WTC11 (cell line): ENCODE results near the gene TMUB1. TPM values are rescaled to one million over a fixed set of nuclear protein-coding genes. Genes with fewer than 3 reads are reported as not detected.

ENCODE experiments used
- ATAC-seq: fragments of 200-7000 bp; cut with Tn5 transposase; 2 replicates; pipeline ENCODE4 v1.10.0; 2021; ENCODE audit warnings: mild to moderate bottlenecking, moderate library complexity
- CTCF ChIA-PET: fragments of 300-600 bp; sonication (Branson Sonifier 250); formaldehyde crosslinking; loops from one replicate; lab custom pipeline; 2021; ENCODE audit warnings: antibody characterized with exemption; lab: Charles Lee
- POLR2A ChIA-PET: fragments of 350-600 bp; sonication (Branson Sonifier 250); formaldehyde crosslinking; loops from one replicate; lab custom pipeline; 2021; ENCODE audit warnings: antibody characterized with exemption; lab: Charles Lee
- DNase-seq: peaks from one replicate; pipeline ENCODE4 v3.0.0; 2021; ENCODE audit warnings: low spot score
- H3K27ac Mint-ChIP-seq: 2 replicates; pipeline ENCODE4 v1.8.0; 2021; ENCODE audit warnings: mixed read lengths
- H3K27me3 Mint-ChIP-seq: 2 replicates; pipeline ENCODE4 v1.8.0; 2021; ENCODE audit warnings: low read depth, mild to moderate bottlenecking, moderate library complexity, mixed read lengths
- H3K36me3 Mint-ChIP-seq: 2 replicates; pipeline ENCODE4 v1.8.0; 2021; ENCODE audit warnings: mixed read lengths
- H3K4me1 Mint-ChIP-seq: 2 replicates; pipeline ENCODE4 v1.8.0; 2022; ENCODE audit warnings: mixed read lengths
- H3K4me3 Mint-ChIP-seq: 2 replicates; pipeline ENCODE4 v1.8.0; 2021; ENCODE audit warnings: mild to moderate bottlenecking, moderate library complexity, mixed read lengths
- H3K9me3 Mint-ChIP-seq: 2 replicates; pipeline ENCODE4 v1.8.0; 2021; ENCODE audit warnings: mixed read lengths
- E2F4 ChIP-seq: sonication (generic); formaldehyde crosslinking; IDR thresholded peaks from 2 replicates; pipeline ENCODE4 v1.8.1; 2022; ENCODE audit warnings: low read depth, mild to moderate bottlenecking, moderate library complexity, missing genetic modification reagents, borderline replicate concordance
- EMX1 ChIP-seq: fragments of 250-450 bp; sonication (Bioruptor Pico); IDR thresholded peaks from 2 replicates; pipeline ENCODE4 v1.8.0; 2021; ENCODE audit warnings: mild to moderate bottlenecking
- ESRRA ChIP-seq: sonication (generic); formaldehyde crosslinking; IDR thresholded peaks from 2 replicates; pipeline ENCODE4 v1.8.1; 2022; ENCODE audit warnings: mild to moderate bottlenecking, missing genetic modification reagents, borderline replicate concordance
- FOXP1 ChIP-seq: sonication (generic); formaldehyde crosslinking; IDR thresholded peaks from 2 replicates; pipeline ENCODE4 v1.8.0; 2022; ENCODE audit warnings: missing genetic modification reagents, mild to moderate bottlenecking, moderate library complexity, borderline replicate concordance
- HMGXB4 ChIP-seq: sonication (generic); formaldehyde crosslinking; IDR thresholded peaks from 2 replicates; pipeline ENCODE4 v1.8.1; 2023; ENCODE audit warnings: mild to moderate bottlenecking, moderate library complexity, missing genetic modification reagents
- KAT7 ChIP-seq: sonication (generic); formaldehyde crosslinking; IDR thresholded peaks from 2 replicates; pipeline ENCODE4 v1.8.1; 2023; ENCODE audit warnings: missing genetic modification reagents, mild to moderate bottlenecking, borderline replicate concordance
- MLX ChIP-seq: sonication (generic); formaldehyde crosslinking; IDR thresholded peaks from 2 replicates; pipeline ENCODE4 v1.8.1; 2023; ENCODE audit warnings: mild to moderate bottlenecking, missing genetic modification reagents, moderate library complexity
- OVOL2 ChIP-seq: fragments of 250-450 bp; sonication (Bioruptor Pico); IDR thresholded peaks from 2 replicates; pipeline ENCODE4 v1.9.0; 2021; ENCODE audit warnings: mild to moderate bottlenecking, borderline replicate concordance
- USF1 ChIP-seq: sonication (generic); formaldehyde crosslinking; IDR thresholded peaks from 2 replicates; pipeline ENCODE4 v1.8.0; 2022; ENCODE audit warnings: mild to moderate bottlenecking, missing genetic modification reagents
- USF2 ChIP-seq: sonication (generic); formaldehyde crosslinking; IDR thresholded peaks from 2 replicates; pipeline ENCODE4 v1.8.1; 2023; ENCODE audit warnings: mild to moderate bottlenecking, missing genetic modification reagents, moderate library complexity
- ZNF263 ChIP-seq: sonication (generic); formaldehyde crosslinking; IDR thresholded peaks from 2 replicates; pipeline ENCODE4 v1.8.1; 2022; ENCODE audit warnings: low read depth, mild to moderate bottlenecking, moderate library complexity, missing genetic modification reagents
- ZNF281 ChIP-seq: sonication (generic); formaldehyde crosslinking; IDR thresholded peaks from 2 replicates; pipeline ENCODE4 v1.8.0; 2023; ENCODE audit warnings: mild to moderate bottlenecking, missing genetic modification reagents
- ZNF512 ChIP-seq: sonication (generic); formaldehyde crosslinking; IDR thresholded peaks from 2 replicates; pipeline ENCODE4 v1.8.1; 2022; ENCODE audit warnings: missing genetic modification reagents, borderline replicate concordance
- total RNA-seq: library from RNA; stranded (reverse); gene quantifications from 3 replicates; pipeline ENCODE4 v1.2.3, GENCODE V29; 2021
- TF ChIP-seq, protein P1 (sequence below): sonication (generic); formaldehyde crosslinking; conservative IDR thresholded peaks from 2 replicates; pipeline ENCODE4 v1.8.1; 2022; ENCODE audit warnings: mild to moderate bottlenecking, missing genetic modification reagents
- TF ChIP-seq, protein P2 (sequence below): fragments of 250-450 bp; sonication (Bioruptor Pico); IDR thresholded peaks from 2 replicates; pipeline ENCODE4 v1.9.0; 2021; ENCODE audit warnings: moderate library complexity, mild to moderate bottlenecking, inconsistent platforms, borderline replicate concordance

The TMUB1 gene
- total RNA-seq, 1 experiment from 2014 or later = 72.8 TPM

GRCh38 chr7:151088856-151089699 is 5.8 kb upstream of the TMUB1 start (continued):
- TF ChIP-seq ZNF512 (CRISPR knock-in tag) (no peak), KAT7 (CRISPR knock-in tag) (no peak), FOXP1 (CRISPR knock-in tag) (no peak), ESRRA (CRISPR knock-in tag) (no peak), E2F4 (no peak)
- TF ChIP-seq, all 79 proteins: peak for 0

- ATAC-seq = no peak
- no peak overlapping the region for H3K27ac Mint-ChIP-seq
- no peaks in the 10 kb centered on the region for H3K9me3 Mint-ChIP-seq
- ChIA-PET CTCF (interaction anchor here (1.0 to 10.4 kb wide), 9 partner anchors 10 to 158 kb away, joined by 3 to 118 read pairs (median 5); partner anchors contain the start of gene GBX1), POLR2A (interaction anchor here (1.1 to 2.0 kb wide), 3 partner anchors 21 to 37 kb away, joined by 3 to 9 read pairs (median 5); no protein-coding TSS in a partner anchor)
- no peak for DNase-seq
- 0 out of 2 replicates have a peak, but pooled peaks have one; percentile 2 for TF ChIP-seq USF1
- TF ChIP-seq, protein P1, sequence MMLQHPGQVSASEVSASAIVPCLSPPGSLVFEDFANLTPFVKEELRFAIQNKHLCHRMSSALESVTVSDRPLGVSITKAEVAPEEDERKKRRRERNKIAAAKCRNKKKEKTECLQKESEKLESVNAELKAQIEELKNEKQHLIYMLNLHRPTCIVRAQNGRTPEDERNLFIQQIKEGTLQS (CRISPR knock-in tag) = no peak
- TF ChIP-seq, all 79 proteins: peak for 1
- peaks cover 46% of the 10 kb centered on the region for H3K4me1 Mint-ChIP-seq
- peaks cover 18% of the 10 kb centered on the region for H3K27me3 Mint-ChIP-seq
- peak overlapping the region; percentile 67 for H3K4me3 Mint-ChIP-seq
- peaks cover 7% of the 10 kb centered on the region for H3K36me3 Mint-ChIP-seq
Measured at GRCh38 chr7:151088019-151088855, 4.9 kb upstream of the TMUB1 start.

DNA sequence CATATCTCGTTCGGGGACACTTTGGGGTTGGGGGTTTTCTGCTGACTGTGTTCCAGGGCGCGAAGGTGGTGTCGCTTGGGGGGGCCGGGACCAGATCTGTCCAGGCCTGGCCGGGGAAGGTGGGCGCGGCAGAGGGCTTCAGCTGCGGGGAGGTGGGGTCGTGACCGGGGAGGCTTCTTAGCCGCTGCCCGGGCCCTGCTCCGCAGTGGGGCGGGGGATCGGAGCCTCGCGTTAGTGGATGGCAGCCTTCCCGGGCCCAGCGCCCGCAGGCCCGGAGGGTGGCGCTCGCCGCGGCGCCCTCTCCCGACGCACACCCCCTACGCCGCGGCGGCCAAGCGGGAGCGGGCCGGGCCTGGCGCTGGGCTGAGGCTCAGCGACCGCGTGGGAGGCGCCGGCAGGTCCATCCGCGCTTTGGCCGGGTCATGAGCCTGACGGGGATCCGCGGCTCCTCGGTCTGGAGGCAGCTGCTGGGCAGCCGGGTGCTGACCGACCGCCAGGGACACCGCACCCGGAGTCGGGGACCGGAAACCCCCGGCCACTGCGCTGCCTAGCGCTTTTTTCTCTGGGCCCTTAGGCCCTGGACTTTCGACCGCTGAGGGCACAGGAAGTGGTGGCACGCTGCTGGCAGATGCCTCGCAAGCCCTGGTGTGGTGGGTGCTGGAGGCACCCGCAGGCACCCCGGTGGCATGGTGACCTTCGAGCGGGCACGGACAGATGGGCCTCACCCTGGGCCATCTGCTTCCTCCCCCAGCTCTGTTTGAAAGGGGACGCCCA is 4.1 kb upstream of the TMUB1 start:
- peaks cover 6% of the 10 kb centered on the region for H3K36me3 Mint-ChIP-seq
- peaks cover 47% of the 10 kb centered on the region for H3K4me1 Mint-ChIP-seq
- CTCF ChIA-PET = interaction anchor here (1.0 to 10.4 kb wide), 8 partner anchors 9 to 159 kb away, joined by 3 to 118 read pairs (median 4); partner anchors contain the start of gene GBX1
- H3K9me3 Mint-ChIP-seq = no peaks in the 10 kb centered on the region
- POLR2A ChIA-PET = interaction anchor here (2.0 kb wide), 1 partner anchor 25 kb away, joined by 9 read pairs; no protein-coding TSS in a partner anchor
- peak overlapping the region; percentile 67 for H3K4me3 Mint-ChIP-seq
- no peak overlapping the region for H3K27ac Mint-ChIP-seq
- peaks cover 18% of the 10 kb centered on the region for H3K27me3 Mint-ChIP-seq
- ATAC-seq (no peak), DNase-seq (no peak)
- TF ChIP-seq ZNF281 (CRISPR knock-in tag) = 0 out of 2 replicates have a peak, but pooled peaks have one; percentile 47
- no peak for TF ChIP-seq HMGXB4
- no peak for TF ChIP-seq USF2 (CRISPR knock-in tag)
- 0 out of 2 replicates have a peak, but pooled peaks have one; percentile 5 for TF ChIP-seq KAT7 (CRISPR knock-in tag)
- TF ChIP-seq EMX1 (CRISPR knock-in tag) = no peak
- TF ChIP-seq, protein P2, sequence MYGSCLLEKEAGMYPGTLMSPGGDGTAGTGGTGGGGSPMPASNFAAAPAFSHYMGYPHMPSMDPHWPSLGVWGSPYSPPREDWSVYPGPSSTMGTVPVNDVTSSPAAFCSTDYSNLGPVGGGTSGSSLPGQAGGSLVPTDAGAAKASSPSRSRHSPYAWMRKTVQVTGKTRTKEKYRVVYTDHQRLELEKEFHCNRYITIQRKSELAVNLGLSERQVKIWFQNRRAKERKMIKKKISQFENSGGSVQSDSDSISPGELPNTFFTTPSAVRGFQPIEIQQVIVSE = no peak
- no peak for TF ChIP-seq MLX (CRISPR knock-in tag)
- TF ChIP-seq ZNF263 = no peak
- TF ChIP-seq OVOL2 (CRISPR knock-in tag) = no peak
